ENCODE measurements around the gene PIP4K2B.

DNA sequence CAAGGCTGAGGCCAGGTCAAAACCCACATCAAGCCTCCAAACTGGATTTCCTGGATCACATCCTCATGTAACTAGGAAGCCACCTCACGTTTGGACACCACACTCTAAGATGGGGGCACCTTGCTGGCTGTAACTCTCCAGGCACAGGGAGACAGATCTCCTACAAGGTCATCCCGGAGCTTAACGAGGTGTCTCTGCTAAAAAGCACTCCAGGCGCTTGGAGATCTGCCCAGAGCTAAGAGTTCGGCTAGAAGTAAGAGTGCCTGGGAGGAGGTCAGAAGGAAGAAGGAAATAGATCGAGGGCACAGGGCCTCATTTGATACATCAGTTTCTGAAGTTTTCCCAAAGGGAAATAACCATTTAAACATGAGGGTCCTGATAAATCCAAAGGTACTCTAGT lies 30.9 kb downstream of the PIP4K2B start:
- TF ChIP-seq, protein P1, sequence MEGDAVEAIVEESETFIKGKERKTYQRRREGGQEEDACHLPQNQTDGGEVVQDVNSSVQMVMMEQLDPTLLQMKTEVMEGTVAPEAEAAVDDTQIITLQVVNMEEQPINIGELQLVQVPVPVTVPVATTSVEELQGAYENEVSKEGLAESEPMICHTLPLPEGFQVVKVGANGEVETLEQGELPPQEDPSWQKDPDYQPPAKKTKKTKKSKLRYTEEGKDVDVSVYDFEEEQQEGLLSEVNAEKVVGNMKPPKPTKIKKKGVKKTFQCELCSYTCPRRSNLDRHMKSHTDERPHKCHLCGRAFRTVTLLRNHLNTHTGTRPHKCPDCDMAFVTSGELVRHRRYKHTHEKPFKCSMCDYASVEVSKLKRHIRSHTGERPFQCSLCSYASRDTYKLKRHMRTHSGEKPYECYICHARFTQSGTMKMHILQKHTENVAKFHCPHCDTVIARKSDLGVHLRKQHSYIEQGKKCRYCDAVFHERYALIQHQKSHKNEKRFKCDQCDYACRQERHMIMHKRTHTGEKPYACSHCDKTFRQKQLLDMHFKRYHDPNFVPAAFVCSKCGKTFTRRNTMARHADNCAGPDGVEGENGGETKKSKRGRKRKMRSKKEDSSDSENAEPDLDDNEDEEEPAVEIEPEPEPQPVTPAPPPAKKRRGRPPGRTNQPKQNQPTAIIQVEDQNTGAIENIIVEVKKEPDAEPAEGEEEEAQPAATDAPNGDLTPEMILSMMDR (IDR thresholded peaks at IDR 0.05; ENCODE audit: borderline replicate concordance, extremely low read depth, low read length, poor library complexity, severe bottlenecking): no peak
- no peak for TF ChIP-seq EZH2 (IDR thresholded peaks at IDR 0.05; ENCODE audit: borderline replicate concordance, low read depth, low read length, severe bottlenecking)
